ENCODE results near the gene AK9.
A peak's percentile ranks its signal among the peaks of the same experiment; 100 is the strongest.
"Not testable (repeated sequence)": the region's sequence is repeated elsewhere in the genome, so short reads cannot be mapped to it uniquely, and the experiment has no call there.

The AK9 gene

DNA sequence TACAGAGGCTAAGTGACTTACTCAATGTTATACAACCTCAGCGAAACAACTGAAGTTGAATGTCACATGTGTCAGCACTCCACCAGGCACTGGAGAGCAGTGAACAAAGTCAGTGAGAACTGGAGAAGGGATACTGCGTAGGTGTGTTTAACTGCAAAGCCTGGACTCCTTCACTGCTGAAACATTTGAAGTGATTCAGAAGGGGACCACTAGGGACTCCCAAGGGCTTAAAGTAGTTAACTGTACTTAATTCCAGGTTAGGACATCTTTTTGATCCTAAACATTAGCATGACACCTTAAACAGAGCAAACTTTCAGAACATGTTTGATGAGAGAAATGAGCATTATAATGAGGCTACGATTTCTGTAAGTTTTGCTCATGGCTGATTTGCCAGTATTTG, 163.0 kb downstream of the AK9 start:
- no peak overlapping the region for H3K4me3 ChIP-seq (replicated peaks; ENCODE audit: low read depth, low read length)
- DNase-seq (ENCODE audit: low read depth), result peak; percentile 30
- peak; percentile 43 for TF ChIP-seq CTCF (IDR thresholded peaks at IDR 0.05; ENCODE audit: low read length, missing control alignments)

- peak; percentile 65 for TF ChIP-seq CTCF (IDR thresholded peaks at IDR 0.05; ENCODE audit: low read length, missing control alignments)
These were observed 163.9 kb downstream of the AK9 start for GRCh38 chr6:109526905-109527628.

GRCh38 chr6:109524129-109524528, 166.9 kb downstream of the AK9 start:
- DNase-seq (ENCODE audit: low read depth), result no peak
- TF ChIP-seq CTCF (IDR thresholded peaks at IDR 0.05; ENCODE audit: low read length, missing control alignments), result no peak
- H3K4me3 ChIP-seq (replicated peaks; ENCODE audit: low read depth, low read length), result no peak overlapping the region

More at GRCh38 chr6:109526905-109527628, 163.9 kb downstream of the AK9 start:
- DNase-seq (ENCODE audit: low read depth), result peak; percentile 86
- H3K4me3 ChIP-seq (replicated peaks; ENCODE audit: low read depth, low read length), result no peak overlapping the region

GRCh38 chr6:109523478-109523877, 167.5 kb downstream of the AK9 start:
- peak; percentile 88 for DNase-seq (ENCODE audit: low read depth)
- H3K4me3 ChIP-seq (replicated peaks; ENCODE audit: low read depth, low read length), result no peak overlapping the region
- TF ChIP-seq CTCF (IDR thresholded peaks at IDR 0.05; ENCODE audit: low read length, missing control alignments), result no peak

GRCh38 chr6:109521080-109521479, 169.9 kb downstream of the AK9 start:
- no peak for DNase-seq (ENCODE audit: low read depth)
- TF ChIP-seq CTCF (IDR thresholded peaks at IDR 0.05; ENCODE audit: low read length, missing control alignments), result no peak
- no peak overlapping the region for H3K4me3 ChIP-seq (replicated peaks; ENCODE audit: low read depth, low read length)

DNA sequence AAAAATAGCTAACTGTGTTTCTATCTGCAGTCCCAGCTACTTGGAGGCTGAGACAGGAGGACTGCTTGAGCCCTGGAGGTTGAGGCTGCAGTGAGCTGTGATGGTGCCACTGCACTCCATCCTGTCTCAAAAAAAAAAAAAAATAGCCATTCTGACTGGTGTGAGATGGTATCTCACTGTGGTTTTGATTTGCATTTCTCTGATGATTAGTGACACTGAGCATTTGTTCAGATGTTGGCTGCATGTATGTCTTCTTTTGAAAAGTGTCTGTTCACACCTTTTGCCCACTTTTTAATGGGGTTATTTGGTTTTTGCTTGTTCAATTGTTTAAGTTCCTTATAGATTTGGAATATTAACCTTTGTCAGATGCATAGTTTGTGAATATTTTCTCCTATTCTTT, 171.4 kb downstream of the AK9 start:
- not testable (repeated sequence) for DNase-seq (ENCODE audit: low read depth); H3K4me3 ChIP-seq (replicated peaks; ENCODE audit: low read depth, low read length)

DNA sequence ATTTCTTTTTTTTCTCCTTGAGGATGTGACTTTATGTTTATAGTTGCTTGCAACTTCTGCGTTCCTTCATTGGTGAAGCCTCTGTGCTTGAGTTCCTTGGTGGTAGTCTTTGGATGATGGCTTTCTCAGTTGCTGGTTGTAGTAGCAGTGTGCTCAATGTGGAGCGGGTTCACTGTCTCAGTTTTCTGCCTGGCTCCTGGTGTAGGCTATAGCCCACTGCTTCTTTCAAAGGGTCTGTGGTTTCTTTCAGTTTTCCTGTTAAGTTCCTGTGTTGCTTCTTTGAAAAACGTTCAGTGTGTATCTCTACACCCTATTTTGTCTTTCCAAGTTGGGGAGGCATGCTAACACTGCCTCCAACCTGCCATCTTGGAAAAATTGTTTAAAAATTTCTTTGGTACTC, 174.1 kb downstream of the AK9 start:
- no peak overlapping the region for H3K4me3 ChIP-seq (replicated peaks; ENCODE audit: low read depth, low read length)
- no peak for TF ChIP-seq CTCF (IDR thresholded peaks at IDR 0.05; ENCODE audit: low read length, missing control alignments)
- no peak for DNase-seq (ENCODE audit: low read depth)
